ENCODE data around the gene TMEM145. TPM values are rescaled to one million over a fixed set of nuclear protein-coding genes. Genes with fewer than 3 reads are reported as not detected.
"Not testable (repeated sequence)": the region's sequence is repeated elsewhere in the genome, so short reads cannot be mapped to it uniquely, and the experiment has no call there.

TMEM145 gene
- total RNA-seq, 2 experiments from 2014 or later: 1.8 TPM; not detected in 1

DNA sequence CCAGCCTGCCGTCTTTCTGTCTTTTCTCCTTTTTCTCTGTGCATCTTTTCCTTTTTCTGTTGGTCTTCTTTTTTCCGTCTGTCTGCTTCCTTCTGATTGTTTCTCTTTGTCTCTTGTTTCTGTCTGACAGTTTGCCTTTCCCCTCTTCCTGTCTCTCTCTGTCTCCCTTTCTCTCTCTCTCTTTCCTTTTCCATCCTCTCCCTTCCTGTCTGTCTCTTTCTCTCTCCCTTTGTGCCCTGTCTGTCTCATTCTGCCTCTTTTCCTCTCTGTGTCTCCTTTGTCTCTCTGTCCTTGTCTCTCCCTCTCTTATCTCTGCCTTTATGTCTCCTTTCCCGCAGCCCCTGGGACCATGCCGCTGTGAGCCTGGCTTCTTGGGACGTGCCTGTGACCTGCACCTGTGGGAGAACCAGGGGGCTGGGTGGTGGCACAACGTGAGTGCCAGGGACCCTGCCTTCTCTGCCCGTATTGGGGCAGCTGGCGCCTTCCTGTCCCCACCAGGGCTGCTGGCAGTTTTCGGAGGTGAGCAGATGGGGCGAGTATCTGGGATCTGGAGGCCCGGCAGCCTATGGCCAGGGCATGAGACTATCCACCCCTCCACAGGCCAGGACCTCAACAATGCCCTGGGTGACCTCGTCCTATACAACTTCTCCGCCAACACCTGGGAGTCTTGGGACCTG lies 21.7 kb downstream of the TMEM145 start:
- BruUV-seq (replicated peaks): no TSS peak
- H2AFZ ChIP-seq (ENCODE audit: low read length): no peak overlapping the region

DNA sequence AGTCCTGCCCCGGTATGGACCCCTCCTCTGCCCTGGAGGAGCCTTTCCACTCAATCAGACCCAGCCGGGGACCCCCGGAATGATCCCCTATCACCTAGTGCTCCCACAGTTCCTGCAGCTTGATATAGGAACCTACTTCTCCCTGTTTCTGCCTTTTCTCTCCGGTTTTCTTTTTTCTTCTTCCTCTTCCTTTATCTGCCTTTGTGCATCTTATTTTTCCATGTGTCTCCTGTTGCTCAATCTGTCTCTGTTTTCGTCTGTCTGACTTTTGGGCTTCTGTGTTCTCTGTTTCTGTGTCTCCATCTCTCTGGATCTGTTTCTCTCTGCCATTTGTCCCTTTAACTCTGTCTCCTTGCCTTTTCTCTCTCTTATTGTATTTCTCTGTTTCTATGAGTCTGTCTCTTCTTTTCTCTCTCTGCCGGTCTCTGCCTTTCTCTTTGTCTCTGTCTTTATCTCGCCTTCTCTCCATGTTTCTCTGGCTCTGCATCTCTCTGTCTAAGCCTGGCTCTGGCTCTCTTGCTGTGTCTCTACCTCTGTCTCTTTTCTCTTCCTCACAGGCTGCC lies 22.3 kb downstream of the TMEM145 start:
- Histone ChIP-seq H3K79me2 (ENCODE audit: insufficient read depth, low read depth, low read length) (no peaks in the 10 kb centered on the region), H3K27ac (ENCODE audit: low read depth, low read length, poor library complexity, severe bottlenecking) (no peak overlapping the region), H3K9me2 (ENCODE audit: insufficient read depth, low read length) (no peaks in the 10 kb centered on the region), H3K36me3 (ENCODE audit: insufficient read depth, low read length) (peaks cover 11% of the 10 kb centered on the region; the same call in 1 of the 2 replicates), H3K4me3 (ENCODE audit: low read depth, low read length, poor library complexity, severe bottlenecking) (no peak overlapping the region), H3K4me2 (ENCODE audit: low read length) (no peak overlapping the region), H3K4me1 (ENCODE audit: insufficient read depth, low read length, poor library complexity, severe bottlenecking) (no peaks in the 10 kb centered on the region), H2AFZ (ENCODE audit: low read length) (no peak overlapping the region), H3K9me3 (ENCODE audit: low read length) (no peaks in the 10 kb centered on the region), H4K20me1 (ENCODE audit: insufficient read depth, low read length) (no peaks in the 10 kb centered on the region)
- ChIA-PET CTCF (ENCODE audit: unreplicated experiment) (no interaction called here), POLR2A (no interaction called here)
- DNase-seq (ENCODE audit: low spot score): no peak
- no TSS peak for BruUV-seq (replicated peaks)
- TF ChIP-seq, protein P1, sequence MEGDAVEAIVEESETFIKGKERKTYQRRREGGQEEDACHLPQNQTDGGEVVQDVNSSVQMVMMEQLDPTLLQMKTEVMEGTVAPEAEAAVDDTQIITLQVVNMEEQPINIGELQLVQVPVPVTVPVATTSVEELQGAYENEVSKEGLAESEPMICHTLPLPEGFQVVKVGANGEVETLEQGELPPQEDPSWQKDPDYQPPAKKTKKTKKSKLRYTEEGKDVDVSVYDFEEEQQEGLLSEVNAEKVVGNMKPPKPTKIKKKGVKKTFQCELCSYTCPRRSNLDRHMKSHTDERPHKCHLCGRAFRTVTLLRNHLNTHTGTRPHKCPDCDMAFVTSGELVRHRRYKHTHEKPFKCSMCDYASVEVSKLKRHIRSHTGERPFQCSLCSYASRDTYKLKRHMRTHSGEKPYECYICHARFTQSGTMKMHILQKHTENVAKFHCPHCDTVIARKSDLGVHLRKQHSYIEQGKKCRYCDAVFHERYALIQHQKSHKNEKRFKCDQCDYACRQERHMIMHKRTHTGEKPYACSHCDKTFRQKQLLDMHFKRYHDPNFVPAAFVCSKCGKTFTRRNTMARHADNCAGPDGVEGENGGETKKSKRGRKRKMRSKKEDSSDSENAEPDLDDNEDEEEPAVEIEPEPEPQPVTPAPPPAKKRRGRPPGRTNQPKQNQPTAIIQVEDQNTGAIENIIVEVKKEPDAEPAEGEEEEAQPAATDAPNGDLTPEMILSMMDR (conservative IDR thresholded peaks at IDR 0.05; ENCODE audit: low read length): no peak
- TF ChIP-seq EZH2phosphoT487 (IDR thresholded peaks at IDR 0.05; ENCODE audit: borderline replicate concordance, low read depth, low read length): no peak
- intact Hi-C loops (cut with micrococcal nuclease; ENCODE audit: unreplicated experiment): no loop called here

More for the DNA sequence above, 21.7 kb downstream of the TMEM145 start:
- Histone ChIP-seq H3K27ac (ENCODE audit: low read depth, low read length, poor library complexity, severe bottlenecking) (no peak overlapping the region), H3K4me3 (ENCODE audit: low read depth, low read length, poor library complexity, severe bottlenecking) (no peak overlapping the region), H3K9me2 (ENCODE audit: insufficient read depth, low read length) (no peaks in the 10 kb centered on the region), H4K20me1 (ENCODE audit: insufficient read depth, low read length) (no peaks in the 10 kb centered on the region), H3K79me2 (ENCODE audit: insufficient read depth, low read depth, low read length) (no peaks in the 10 kb centered on the region), H3K9me3 (ENCODE audit: low read length) (no peaks in the 10 kb centered on the region), H3K4me2 (ENCODE audit: low read length) (no peak overlapping the region), H3K36me3 (ENCODE audit: insufficient read depth, low read length) (peaks cover 11% of the 10 kb centered on the region; the same call in 1 of the 2 replicates), H3K4me1 (ENCODE audit: insufficient read depth, low read length, poor library complexity, severe bottlenecking) (no peaks in the 10 kb centered on the region)
- intact Hi-C loops (cut with micrococcal nuclease; ENCODE audit: unreplicated experiment): no loop called here
- DNase-seq (ENCODE audit: low spot score): no peak
- POLR2A ChIA-PET: no interaction called here
- CTCF ChIA-PET (ENCODE audit: unreplicated experiment): no interaction called here
- no peak for TF ChIP-seq EZH2phosphoT487 (IDR thresholded peaks at IDR 0.05; ENCODE audit: borderline replicate concordance, low read depth, low read length)
- TF ChIP-seq, protein P1 (conservative IDR thresholded peaks at IDR 0.05; ENCODE audit: low read length): no peak

DNA sequence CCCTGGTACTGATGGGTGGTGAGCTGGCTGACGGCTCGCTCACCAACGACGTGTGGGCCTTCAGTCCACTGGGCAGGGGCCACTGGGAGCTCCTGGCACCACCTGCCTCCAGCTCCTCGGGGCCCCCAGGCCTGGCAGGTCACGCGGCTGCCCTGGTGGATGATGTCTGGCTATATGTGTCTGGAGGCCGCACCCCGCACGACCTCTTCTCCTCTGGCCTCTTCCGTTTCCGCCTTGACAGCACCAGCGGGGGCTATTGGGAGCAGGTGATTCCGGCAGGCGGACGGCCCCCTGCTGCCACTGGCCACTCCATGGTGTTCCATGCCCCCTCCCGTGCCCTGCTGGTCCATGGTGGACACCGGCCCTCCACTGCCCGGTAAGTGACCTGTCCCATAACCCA lies 22.9 kb downstream of the TMEM145 start:
- no peak for DNase-seq (ENCODE audit: low spot score)
- no peak overlapping the region for H3K4me2 ChIP-seq (ENCODE audit: low read length)
- no peaks in the 10 kb centered on the region for H3K9me2 ChIP-seq (ENCODE audit: insufficient read depth, low read length)
- no peak overlapping the region for H3K27ac ChIP-seq (ENCODE audit: low read depth, low read length, poor library complexity, severe bottlenecking)
- no peak overlapping the region for H2AFZ ChIP-seq (ENCODE audit: low read length)
- ChIA-PET POLR2A (no interaction called here), CTCF (ENCODE audit: unreplicated experiment) (no interaction called here)
- no peaks in the 10 kb centered on the region for H3K4me1 ChIP-seq (ENCODE audit: insufficient read depth, low read length, poor library complexity, severe bottlenecking)
- BruUV-seq (replicated peaks): no TSS peak
- H3K9me3 ChIP-seq (ENCODE audit: low read length): no peaks in the 10 kb centered on the region
- TF ChIP-seq, protein P1 (conservative IDR thresholded peaks at IDR 0.05; ENCODE audit: low read length): no peak
- no peak for TF ChIP-seq EZH2phosphoT487 (IDR thresholded peaks at IDR 0.05; ENCODE audit: borderline replicate concordance, low read depth, low read length)
- H4K20me1 ChIP-seq (ENCODE audit: insufficient read depth, low read length): no peaks in the 10 kb centered on the region
- no peaks in the 10 kb centered on the region for H3K79me2 ChIP-seq (ENCODE audit: insufficient read depth, low read depth, low read length)
- peaks cover 11% of the 10 kb centered on the region; the same call in 1 of the 2 replicates for H3K36me3 ChIP-seq (ENCODE audit: insufficient read depth, low read length)
- H3K4me3 ChIP-seq (ENCODE audit: low read depth, low read length, poor library complexity, severe bottlenecking): no peak overlapping the region
- intact Hi-C loops (cut with micrococcal nuclease; ENCODE audit: unreplicated experiment): no loop called here

DNA sequence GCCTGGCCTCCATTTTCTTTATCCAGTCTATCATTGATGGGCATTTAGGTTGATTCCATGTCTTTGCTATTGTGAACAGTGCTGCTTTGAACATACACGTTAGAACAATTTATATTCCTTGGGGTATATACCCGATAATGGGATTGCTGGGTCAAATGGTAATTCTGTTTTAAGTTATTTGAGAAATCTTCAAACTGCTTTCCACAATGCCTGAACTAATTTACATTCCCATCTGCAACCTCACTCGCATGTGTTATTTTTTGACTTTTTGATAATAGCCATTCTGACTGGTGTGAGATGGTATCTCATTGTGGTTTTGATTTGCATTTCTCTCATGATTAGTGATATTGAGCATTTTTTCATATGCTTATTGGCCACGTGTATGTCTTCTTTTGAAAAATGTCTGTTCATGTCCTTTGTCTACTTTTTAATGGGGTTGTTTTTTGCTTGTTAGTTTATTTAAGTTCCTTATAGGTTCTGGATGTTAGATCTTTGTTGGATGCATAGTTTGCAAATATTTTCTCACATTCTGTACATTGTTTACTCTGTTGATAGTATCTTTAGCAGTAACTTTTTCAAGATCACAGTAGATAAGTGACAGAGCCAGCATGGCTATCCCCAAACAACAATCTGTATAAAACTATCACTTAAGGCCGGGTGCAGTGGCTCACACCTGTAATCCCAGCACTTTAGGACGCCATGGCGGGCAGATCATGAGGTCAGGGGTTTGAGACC lies 26.2 kb downstream of the TMEM145 start:
- BruUV-seq (replicated peaks); H3K4me2 ChIP-seq (ENCODE audit: low read length); H3K9me2 ChIP-seq (ENCODE audit: insufficient read depth, low read length); H3K4me3 ChIP-seq (ENCODE audit: low read depth, low read length, poor library complexity, severe bottlenecking); intact Hi-C loops (cut with micrococcal nuclease; ENCODE audit: unreplicated experiment); DNase-seq (ENCODE audit: low spot score); H4K20me1 ChIP-seq (ENCODE audit: insufficient read depth, low read length); POLR2A ChIA-PET; CTCF ChIA-PET (ENCODE audit: unreplicated experiment); H3K9me3 ChIP-seq (ENCODE audit: low read length); H2AFZ ChIP-seq (ENCODE audit: low read length); H3K27ac ChIP-seq (ENCODE audit: low read depth, low read length, poor library complexity, severe bottlenecking); H3K79me2 ChIP-seq (ENCODE audit: insufficient read depth, low read depth, low read length); H3K4me1 ChIP-seq (ENCODE audit: insufficient read depth, low read length, poor library complexity, severe bottlenecking): not testable (repeated sequence)
- H3K36me3 ChIP-seq (ENCODE audit: insufficient read depth, low read length): peaks cover 11% of the 10 kb centered on the region; the same call in 1 of the 2 replicates

All from OCI-LY7 (cell line).